Measurements from ENCODE around the gene MAML2.

The MAML2 gene

GRCh38 chr11:96126917-96127595 lies 215.9 kb downstream of the MAML2 start:
- no peak for DNase-seq (ENCODE audit: low read depth in 2 of 2)

- no peak for DNase-seq (ENCODE audit: low read depth in 2 of 2)
Observed at GRCh38 chr11:96125400-96125799, 217.6 kb downstream of the MAML2 start.

DNA sequence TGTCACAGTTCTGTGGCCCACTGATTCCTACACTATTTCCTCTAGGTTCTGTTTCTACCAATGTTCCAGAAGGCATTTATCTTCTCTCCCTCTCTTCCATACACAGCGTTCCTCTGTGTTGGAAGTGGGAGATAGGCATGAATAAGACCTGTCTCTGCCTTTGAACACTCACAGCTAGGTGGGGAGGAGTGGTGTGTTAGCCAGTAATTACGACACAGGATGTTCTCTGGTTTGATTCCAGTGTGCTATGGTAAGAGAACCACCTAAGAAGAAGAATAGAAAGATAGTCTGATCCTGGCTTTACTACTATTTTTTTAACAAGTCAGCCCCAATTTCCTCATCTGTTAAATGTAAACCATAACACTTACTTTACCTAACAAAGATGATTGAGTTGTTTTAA lies 218.8 kb downstream of the MAML2 start:
- DNase-seq (ENCODE audit: low read depth in 2 of 2), result no peak

GRCh38 chr11:96123301-96123700 lies 219.7 kb downstream of the MAML2 start:
- DNase-seq (ENCODE audit: low read depth in 2 of 2), result no peak

- DNase-seq (ENCODE audit: low read depth in 2 of 2), result no peak
Observed at GRCh38 chr11:96122601-96123074, 220.4 kb downstream of the MAML2 start.

DNA sequence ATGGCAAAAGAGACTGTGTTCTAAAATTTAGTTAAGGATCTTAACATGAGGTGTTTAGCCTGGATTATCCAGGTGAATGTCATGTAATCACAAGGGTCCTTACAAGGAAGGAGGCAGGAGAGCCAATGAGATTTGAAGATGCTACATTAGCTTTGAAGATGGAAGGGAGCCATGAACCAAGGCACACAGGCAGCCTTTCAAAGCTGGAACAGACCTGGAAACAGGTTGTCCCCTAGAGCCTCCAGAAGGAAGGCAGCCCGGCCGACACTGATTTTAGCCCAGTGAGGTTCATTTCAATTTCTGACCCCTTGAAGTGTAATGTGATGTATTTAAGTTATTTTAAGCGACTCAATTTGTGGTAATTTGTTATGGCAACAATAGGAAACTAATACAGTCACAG lies 223.8 kb downstream of the MAML2 start:
- DNase-seq (ENCODE audit: low read depth in 2 of 2), result no peak

GRCh38 chr11:96116376-96116775 lies 226.6 kb downstream of the MAML2 start:
- no peak for DNase-seq (ENCODE audit: low read depth in 2 of 2)

DNA sequence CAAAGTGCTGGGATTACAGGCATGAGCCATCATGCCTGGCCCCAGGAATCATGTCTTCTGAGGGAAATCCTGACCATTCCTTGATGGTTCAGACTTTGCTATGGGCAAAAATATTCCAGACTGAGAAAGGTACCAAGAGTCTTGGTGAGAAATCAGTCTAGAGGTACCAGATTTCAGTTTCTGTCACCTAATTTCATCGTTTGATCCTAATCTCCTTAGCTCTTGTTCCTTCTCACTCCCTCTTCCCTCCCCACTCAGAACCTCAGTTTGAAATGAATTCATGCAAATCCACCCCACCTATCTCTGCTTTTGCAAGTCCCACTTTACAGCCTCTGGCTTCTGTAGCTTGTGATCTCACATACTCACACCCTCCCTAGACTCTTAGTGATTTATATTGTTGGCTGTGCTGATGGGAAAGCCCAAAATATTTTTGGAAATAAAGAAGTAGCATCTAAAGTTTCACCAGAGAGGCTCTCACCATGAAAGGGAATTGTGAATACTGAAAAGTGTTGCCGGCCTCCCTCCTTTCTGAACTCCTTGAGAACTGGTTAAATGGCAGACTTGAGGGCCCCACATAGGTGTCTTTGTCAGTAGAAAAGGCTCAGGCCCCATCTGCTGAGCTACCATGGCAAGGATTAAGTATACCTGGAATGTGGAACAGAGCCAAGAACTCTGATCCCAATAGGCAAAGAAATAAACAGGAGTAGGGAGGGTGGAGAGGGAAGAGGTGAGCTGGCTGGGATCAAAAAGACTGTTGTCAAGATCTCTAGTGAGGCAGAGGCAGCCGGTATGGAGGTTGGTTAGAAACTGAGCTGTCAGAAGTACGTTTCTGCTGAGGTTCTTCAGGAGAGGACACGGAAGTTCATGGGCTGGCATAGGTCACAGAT lies 228.6 kb downstream of the MAML2 start:
- DNase-seq (ENCODE audit: low read depth in 2 of 2), result no peak

DNA sequence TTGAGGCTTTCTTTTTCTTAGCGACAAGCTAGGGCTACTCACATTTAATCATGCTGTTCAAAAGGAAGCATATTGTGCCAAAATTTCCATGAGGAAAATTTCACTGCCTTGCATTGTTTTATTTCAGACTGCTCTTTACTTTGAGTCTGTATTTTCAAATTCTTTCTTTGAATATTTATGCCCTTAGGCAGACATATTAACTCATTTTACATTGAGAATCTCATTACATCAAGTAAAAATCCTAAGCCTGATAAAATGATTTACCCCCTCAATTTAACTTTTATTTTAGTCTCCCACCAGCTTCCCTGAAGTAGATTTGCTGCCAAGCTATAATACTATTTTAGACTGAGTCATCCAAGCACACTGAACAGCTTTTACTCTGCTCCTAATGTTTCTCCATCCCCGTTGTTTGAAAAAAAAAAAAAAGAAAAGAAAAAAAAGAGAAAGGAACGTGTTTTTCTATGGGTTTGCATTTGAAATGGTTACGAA lies 229.8 kb downstream of the MAML2 start:
- peak; percentile 56 to 57 for DNase-seq (ENCODE audit: low read depth in 2 of 2)

DNA sequence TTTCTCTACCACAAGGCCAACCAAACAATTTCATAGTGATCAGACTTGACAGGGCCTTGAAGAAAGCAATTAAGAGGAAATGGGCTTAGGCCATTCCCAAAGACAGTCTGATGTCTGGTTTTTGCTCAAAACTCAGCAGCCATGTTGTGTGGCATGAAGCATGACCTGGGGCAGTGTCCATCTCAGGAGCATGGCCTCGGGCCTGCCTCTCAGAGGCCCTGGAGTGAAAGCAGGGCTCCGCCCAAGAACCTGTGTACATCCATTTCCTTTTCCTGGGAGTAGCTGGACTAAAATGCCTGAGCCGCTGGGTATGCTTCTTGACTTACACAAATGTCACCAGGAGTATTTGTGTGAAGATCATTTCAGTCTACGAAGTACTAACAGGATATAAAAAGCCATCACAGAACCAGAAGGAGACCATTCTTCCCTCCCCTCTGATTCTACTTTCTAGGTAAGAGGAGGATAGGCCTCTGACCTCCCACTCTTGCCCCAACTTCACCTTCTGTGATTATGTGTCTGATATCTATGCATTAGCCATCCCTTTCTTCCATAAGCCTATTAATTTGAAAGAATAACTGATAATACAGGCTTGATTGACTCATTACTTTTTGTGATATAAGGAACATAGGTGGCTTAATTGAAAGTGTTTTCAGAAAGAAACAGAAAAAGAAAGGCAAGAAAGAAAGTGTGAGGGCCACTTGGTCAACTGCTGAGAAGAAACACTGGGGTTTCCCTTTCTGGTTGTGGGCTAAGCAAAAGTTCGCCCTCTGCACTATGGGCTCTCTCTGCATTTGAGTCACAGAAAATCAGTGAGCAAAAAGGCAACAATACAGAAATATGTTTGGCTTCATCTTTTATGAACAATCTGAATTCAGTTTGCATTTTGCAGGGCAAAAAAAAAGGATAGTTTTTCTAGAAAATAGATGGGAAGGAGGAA lies 230.5 kb downstream of the MAML2 start:
- no peak for DNase-seq (ENCODE audit: low read depth in 2 of 2)

DNA sequence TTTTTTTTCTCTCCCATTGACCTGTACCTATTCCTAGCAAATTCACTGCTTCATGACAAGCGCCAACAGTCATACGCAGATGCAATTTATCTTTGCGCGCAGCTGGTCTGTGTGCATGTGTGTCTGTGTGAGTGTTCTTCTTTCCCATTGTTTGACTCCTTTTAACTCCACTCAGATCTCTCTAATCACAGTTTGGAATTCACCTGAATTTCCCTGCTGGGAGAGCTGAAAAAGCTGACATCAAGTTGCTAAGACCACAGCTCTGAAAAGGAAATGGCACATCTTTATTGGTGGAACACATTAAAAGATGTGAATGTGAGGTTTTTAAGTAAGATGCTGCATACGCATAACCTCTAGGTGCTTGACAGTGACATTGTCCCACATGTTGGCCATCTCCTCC lies 231.7 kb downstream of the MAML2 start:
- DNase-seq (ENCODE audit: low read depth in 2 of 2), result no peak

DNA sequence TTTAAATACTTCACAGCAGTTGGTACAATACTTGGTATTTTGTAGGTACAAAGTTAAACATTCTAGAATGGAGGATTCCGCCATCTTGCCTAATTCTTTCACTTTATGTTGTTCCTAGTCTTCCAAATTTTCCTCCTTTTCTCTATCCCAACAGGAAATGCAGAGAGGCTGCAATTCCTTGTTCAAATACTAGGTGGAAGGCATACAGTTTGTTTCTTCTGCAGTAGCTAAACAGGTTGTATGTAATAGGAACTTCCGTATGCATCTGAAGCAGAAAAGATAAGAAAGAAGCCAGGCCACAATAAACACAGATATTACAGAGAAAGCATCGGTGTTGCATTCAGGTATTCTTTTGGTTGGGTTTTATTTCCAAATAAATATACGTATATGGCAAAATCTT lies 232.7 kb downstream of the MAML2 start:
- DNase-seq (ENCODE audit: low read depth in 2 of 2), result no peak

GRCh38 chr11:96109331-96110030 lies 233.5 kb downstream of the MAML2 start:
- DNase-seq (ENCODE audit: low read depth in 2 of 2), result no peak

DNA sequence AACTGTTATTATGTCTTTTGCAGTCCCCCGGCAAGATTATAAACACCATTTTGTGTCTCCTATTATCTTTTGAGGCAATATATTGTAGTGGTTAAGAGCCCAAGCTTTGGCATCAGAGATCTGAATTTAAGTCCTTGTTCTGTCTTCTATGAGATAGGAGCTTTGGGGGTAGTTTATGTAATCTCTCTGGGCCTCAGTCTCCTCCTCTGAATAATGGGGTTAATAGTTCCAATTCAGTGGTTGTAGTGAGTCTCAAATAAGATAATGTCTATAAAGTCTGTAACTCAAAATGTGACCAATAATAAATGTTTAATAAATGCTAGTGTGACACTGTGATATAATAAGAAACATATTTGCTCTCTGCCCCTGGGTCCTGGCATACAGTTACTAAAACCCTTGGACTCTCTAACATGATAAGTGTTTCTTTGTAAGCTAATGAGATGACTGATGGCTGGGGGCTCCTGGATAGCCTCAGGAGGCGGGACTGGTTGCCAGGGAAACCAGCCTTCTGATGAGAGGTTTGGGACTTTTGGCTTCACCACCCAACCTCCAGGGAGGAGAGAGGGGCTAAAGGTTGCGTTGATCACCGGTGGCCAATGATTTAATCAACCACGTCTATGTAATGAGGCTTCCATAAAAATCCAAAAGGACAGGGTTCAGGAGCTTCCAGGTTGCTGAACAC lies 235.7 kb downstream of the MAML2 start:
- DNase-seq (ENCODE audit: low read depth in 2 of 2), result no peak

DNA sequence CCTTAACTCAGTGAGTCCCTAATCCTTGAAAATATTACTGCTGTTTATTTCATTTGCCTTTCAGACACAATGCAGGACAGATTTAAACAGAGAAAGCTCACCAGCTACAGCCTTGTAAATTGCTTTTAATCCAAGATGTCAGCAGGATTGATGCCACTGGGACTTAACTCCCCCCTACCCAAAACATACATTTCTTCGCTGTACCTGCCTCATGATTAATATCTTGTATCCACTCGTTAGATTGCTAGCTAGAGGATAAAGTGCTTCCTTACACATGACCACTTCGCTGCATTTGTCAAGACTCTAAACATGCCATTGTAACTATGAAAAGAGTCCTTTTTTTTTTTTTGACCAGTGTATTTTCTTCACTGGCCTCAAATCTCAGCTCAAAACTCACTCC lies 236.3 kb downstream of the MAML2 start:
- no peak for DNase-seq (ENCODE audit: low read depth in 2 of 2)

- DNase-seq (ENCODE audit: low read depth in 2 of 2), result no peak
Observed at GRCh38 chr11:96105944-96106343, 237.1 kb downstream of the MAML2 start.

- DNase-seq (ENCODE audit: low read depth in 2 of 2), result no peak
Observed at GRCh38 chr11:96105197-96105895, 237.6 kb downstream of the MAML2 start.

- no peak for DNase-seq (ENCODE audit: low read depth in 2 of 2)
Observed at GRCh38 chr11:96104496-96104895, 238.5 kb downstream of the MAML2 start.

DNA sequence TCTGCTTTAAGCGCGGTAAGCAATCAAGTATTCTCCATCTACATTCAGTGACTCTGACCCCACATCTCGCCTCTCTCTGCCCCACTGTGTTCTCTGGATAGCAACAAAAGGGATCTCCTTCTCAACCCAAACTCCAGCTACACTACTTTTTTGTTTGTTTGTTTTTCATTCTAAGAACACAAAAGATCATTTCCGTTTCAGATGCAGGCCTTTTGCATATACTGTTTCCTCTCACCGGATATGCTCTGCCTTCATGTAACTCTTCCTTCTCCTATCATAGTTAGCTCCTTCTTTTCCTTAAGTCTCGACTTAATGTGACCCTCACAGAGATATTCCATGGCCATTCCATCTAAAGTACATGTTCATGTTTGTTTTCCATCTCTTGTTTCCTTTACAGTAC lies 239.3 kb downstream of the MAML2 start:
- no peak for DNase-seq (ENCODE audit: low read depth in 2 of 2)

- no peak for DNase-seq (ENCODE audit: low read depth in 2 of 2)
Observed at GRCh38 chr11:96103102-96103501, 239.9 kb downstream of the MAML2 start.
